Hepatocyte (in vitro differentiated cells): ENCODE measurements around the gene CAPN12. TPM values are rescaled to one million over a fixed set of nuclear protein-coding genes. Genes with fewer than 3 reads are reported as not detected.
A peak's percentile ranks its signal among the peaks of the same experiment; 100 is the strongest.

Experiments used
- DNase-seq: peaks from one replicate; pipeline ENCODE4 v3.0.0-alpha.2; 2016; ENCODE audit warnings: low spot score
- H2AFZ ChIP-seq: fragments of 200-600 bp; sonication (generic); 2 replicates; pipeline ENCODE4 v1.6.0; 2016; ENCODE audit warnings: antibody characterized with exemption, mild to moderate bottlenecking
- H3K27ac ChIP-seq: fragments of 200-600 bp; sonication (generic); 2 replicates; pipeline ENCODE4 v1.5.1; 2016; ENCODE audit warnings: mild to moderate bottlenecking
- H3K27me3 ChIP-seq: fragments of 200-600 bp; sonication (generic); 2 replicates; pipeline ENCODE4 v1.6.1; 2016
- H3K36me3 ChIP-seq: fragments of 200-600 bp; sonication (generic); replicated peaks from 2 replicates; pipeline ENCODE4 v1.5.1; 2016; ENCODE audit warnings: low read depth; ENCODE audit not compliant: insufficient read depth
- H3K4me1 ChIP-seq: fragments of 200-600 bp; sonication (generic); 2 replicates; pipeline ENCODE4 v1.5.1; 2016; ENCODE audit warnings: mild to moderate bottlenecking, moderate library complexity; ENCODE audit not compliant: insufficient read depth
- H3K4me2 ChIP-seq: fragments of 200-600 bp; sonication (generic); 2 replicates; pipeline ENCODE4 v1.6.0; 2016
- H3K4me3 ChIP-seq: fragments of 200-600 bp; sonication (generic); 2 replicates; pipeline ENCODE4 v1.5.1; 2016; ENCODE audit warnings: mild to moderate bottlenecking
- H3K79me2 ChIP-seq: fragments of 200-600 bp; sonication (generic); 2 replicates; pipeline ENCODE4 v1.6.0; 2017; ENCODE audit warnings: mild to moderate bottlenecking
- H3K9me2 ChIP-seq: fragments of 200-600 bp; sonication (generic); replicated peaks from 2 replicates; pipeline ENCODE4 v1.6.0; 2017; ENCODE audit warnings: mild to moderate bottlenecking; ENCODE audit not compliant: insufficient read depth
- H3K9me3 ChIP-seq: fragments of 200-600 bp; sonication (generic); 2 replicates; pipeline ENCODE4 v1.5.1; 2016; ENCODE audit warnings: low read depth, mild to moderate bottlenecking
- H4K20me1 ChIP-seq: fragments of 200-600 bp; sonication (generic); 2 replicates; pipeline ENCODE4 v1.6.0; 2016; ENCODE audit warnings: mild to moderate bottlenecking; ENCODE audit not compliant: insufficient read depth, poor library complexity, severe bottlenecking
- EZH2 ChIP-seq: fragments of 200-600 bp; sonication (generic); IDR thresholded peaks from 2 replicates; pipeline ENCODE4 v1.6.1; 2016; ENCODE audit warnings: antibody characterized with exemption, mild to moderate bottlenecking, borderline replicate concordance
- EZH2phosphoT487 ChIP-seq: fragments of 200-600 bp; sonication (generic); IDR thresholded peaks from one replicate; pipeline ENCODE4 v1.6.1; 2018; ENCODE audit warnings: antibody characterized with exemption, mild to moderate bottlenecking, low read depth, moderate library complexity; ENCODE audit not compliant: unreplicated experiment, severe bottlenecking
- WGBS: methylation state at CpG from one replicate; pipeline ENCODE4 v1.1.6; 2016; ENCODE audit warnings: low lambda C conversion rate; ENCODE audit errors: missing lambda C conversion rate; 5-methylcytosine and 5-hydroxymethylcytosine counted together
- polyA plus RNA-seq: library from polyadenylated mRNA; unstranded; fragments of >200 nt; fragmentation: Nextera tagmentation; extraction: Ambion mirVana; gene quantifications from 2 replicates; pipeline ENCODE4 v1.2.1, GENCODE V29; 2016
- total RNA-seq: library from RNA; depleted of rRNA; stranded (reverse); fragments of >200 nt; gene quantifications from 2 replicates; pipeline ENCODE4 v1.2.3, GENCODE V29; 2014
- TF ChIP-seq, protein P1 (sequence below): fragments of 200-600 bp; sonication (generic); IDR thresholded peaks from 2 replicates; pipeline ENCODE4 v1.5.1; 2016; ENCODE audit warnings: antibody characterized with exemption, mild to moderate bottlenecking; ENCODE audit not compliant: poor library complexity

The CAPN12 gene
- total and polyA plus RNA-seq, 2 experiments from 2014 or later: 24.3 to 26.6 TPM

DNA sequence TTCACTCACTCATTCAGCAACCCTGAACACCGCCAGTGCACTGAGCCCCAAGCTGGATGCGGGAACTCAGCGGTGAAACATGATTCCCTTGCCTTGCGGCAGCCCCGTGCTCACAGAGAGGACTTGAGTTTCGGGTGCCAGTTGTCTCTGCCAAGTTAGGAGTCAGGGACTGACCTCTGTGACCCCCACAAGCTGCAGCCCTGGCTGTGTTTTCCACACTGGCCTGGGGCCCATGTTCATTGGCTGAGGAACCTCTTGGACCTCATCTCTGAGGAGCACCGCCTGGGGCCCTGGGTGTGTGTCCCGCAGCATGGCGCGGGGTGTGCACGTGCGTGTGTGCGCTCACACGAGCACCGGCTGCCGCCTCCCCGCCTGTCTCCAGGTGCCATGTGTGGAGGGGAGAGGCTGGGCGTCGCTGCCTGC is 31.0 kb downstream of the CAPN12 start:
- H2AFZ ChIP-seq: no peak overlapping the region
- H3K4me3 ChIP-seq: no peak overlapping the region
- no peak for DNase-seq
- no peak overlapping the region for H3K27ac ChIP-seq
- H3K9me2 ChIP-seq: no peaks in the 10 kb centered on the region
- H3K27me3 ChIP-seq: no peaks in the 10 kb centered on the region
- H3K79me2 ChIP-seq: peaks cover 17% of the 10 kb centered on the region
- WGBS: 96% methylated on average over 18 of the region's 19 CpGs
- H3K4me1 ChIP-seq: no peaks in the 10 kb centered on the region
- H3K4me2 ChIP-seq: no peak overlapping the region
- TF ChIP-seq EZH2 (no peak), EZH2phosphoT487 (no peak)
- TF ChIP-seq, protein P1, sequence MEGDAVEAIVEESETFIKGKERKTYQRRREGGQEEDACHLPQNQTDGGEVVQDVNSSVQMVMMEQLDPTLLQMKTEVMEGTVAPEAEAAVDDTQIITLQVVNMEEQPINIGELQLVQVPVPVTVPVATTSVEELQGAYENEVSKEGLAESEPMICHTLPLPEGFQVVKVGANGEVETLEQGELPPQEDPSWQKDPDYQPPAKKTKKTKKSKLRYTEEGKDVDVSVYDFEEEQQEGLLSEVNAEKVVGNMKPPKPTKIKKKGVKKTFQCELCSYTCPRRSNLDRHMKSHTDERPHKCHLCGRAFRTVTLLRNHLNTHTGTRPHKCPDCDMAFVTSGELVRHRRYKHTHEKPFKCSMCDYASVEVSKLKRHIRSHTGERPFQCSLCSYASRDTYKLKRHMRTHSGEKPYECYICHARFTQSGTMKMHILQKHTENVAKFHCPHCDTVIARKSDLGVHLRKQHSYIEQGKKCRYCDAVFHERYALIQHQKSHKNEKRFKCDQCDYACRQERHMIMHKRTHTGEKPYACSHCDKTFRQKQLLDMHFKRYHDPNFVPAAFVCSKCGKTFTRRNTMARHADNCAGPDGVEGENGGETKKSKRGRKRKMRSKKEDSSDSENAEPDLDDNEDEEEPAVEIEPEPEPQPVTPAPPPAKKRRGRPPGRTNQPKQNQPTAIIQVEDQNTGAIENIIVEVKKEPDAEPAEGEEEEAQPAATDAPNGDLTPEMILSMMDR: no peak
- peaks cover 4% of the 10 kb centered on the region for H3K36me3 ChIP-seq
- no peaks in the 10 kb centered on the region for H3K9me3 ChIP-seq
- H4K20me1 ChIP-seq: no peaks in the 10 kb centered on the region

DNA sequence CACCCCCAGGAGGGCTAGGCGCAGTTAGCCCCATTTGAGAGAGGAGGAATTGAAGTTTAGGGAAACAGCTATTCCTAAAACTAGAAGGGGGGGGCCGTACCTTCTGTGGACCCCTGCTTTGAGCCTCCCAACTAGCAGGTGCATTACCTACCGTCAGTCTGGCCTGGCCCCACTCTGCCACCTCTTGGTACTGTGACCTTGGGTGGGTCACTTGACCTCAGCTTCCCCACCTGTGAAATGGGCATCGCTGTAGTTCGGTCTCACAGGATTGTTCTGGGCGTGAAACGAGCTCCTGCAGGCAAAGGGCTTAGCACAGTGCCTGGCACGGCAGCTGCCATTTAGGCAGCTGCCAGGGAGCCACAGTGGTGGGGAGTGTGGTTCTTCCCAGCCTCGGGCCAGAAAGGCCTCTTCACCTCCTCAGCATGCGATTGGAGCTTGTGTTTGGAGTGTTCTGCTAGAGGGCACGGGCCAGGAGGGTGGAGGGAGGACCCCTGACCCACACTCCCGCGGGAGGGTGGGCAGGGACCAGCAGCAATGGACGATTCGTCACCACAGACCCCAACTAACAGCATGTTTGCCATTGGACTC is 32.0 kb downstream of the CAPN12 start:
- no peak overlapping the region for H2AFZ ChIP-seq
- no peaks in the 10 kb centered on the region for H3K27me3 ChIP-seq
- H3K27ac ChIP-seq: no peak overlapping the region
- TF ChIP-seq EZH2phosphoT487: no peak
- TF ChIP-seq EZH2: no peak
- TF ChIP-seq, protein P1: no peak
- no peak overlapping the region for H3K4me3 ChIP-seq
- no peaks in the 10 kb centered on the region for H3K9me2 ChIP-seq
- H3K36me3 ChIP-seq: peaks cover 4% of the 10 kb centered on the region
- H3K79me2 ChIP-seq: peaks cover 26% of the 10 kb centered on the region
- WGBS: 95% methylated on average over 11 of the region's 15 CpGs
- no peak overlapping the region for H3K4me2 ChIP-seq
- no peak for DNase-seq
- H3K4me1 ChIP-seq: no peaks in the 10 kb centered on the region
- H4K20me1 ChIP-seq: no peaks in the 10 kb centered on the region
- no peaks in the 10 kb centered on the region for H3K9me3 ChIP-seq

DNA sequence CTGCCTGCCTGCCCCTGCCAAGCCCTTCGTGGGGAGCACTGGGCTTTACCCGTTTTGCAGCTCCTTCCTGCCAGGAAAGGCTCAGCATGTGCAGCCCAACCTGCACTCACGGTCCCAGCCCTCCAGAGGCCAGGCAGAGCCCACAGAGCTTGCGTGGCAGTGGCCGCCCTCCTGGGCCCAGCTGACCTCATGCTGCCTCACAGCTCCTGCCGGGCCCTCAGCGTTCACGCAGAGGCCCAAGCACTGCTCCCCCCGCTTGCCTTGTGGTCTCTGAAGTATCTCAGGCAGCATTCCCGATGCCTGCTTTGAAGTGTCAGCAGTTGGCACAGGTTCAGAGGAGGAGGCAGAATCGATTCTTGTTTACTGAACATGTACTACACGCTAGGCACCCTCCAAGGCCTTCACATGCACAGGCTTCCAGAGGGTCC is 32.5 kb downstream of the CAPN12 start:
- TF ChIP-seq, protein P1: no peak
- TF ChIP-seq EZH2: no peak
- no peak for TF ChIP-seq EZH2phosphoT487
- DNase-seq: no peak
- no peaks in the 10 kb centered on the region for H3K9me2 ChIP-seq

More for the DNA sequence above, 32.5 kb downstream of the CAPN12 start:
- Histone ChIP-seq H2AFZ (no peak overlapping the region), H3K36me3 (peaks cover 4% of the 10 kb centered on the region), H3K4me2 (no peak overlapping the region), H4K20me1 (no peaks in the 10 kb centered on the region), H3K4me3 (no peak overlapping the region), H3K27ac (peak overlapping the region; percentile 8), H3K9me3 (no peaks in the 10 kb centered on the region), H3K27me3 (no peaks in the 10 kb centered on the region), H3K79me2 (peaks cover 28% of the 10 kb centered on the region), H3K4me1 (no peaks in the 10 kb centered on the region)
- 82% methylated on average over 12 of the region's 12 CpGs for WGBS
